GM19238 (cell line): ENCODE data around the gene GSTT2B.
"Not testable (repeated sequence)": the region's sequence is repeated elsewhere in the genome, so short reads cannot be mapped to it uniquely, and the experiment has no call there.

Source experiments
- DNase-seq: peaks from one replicate; pipeline ENCODE4 v3.0.0; 2011; ENCODE audit warnings: low spot score; ENCODE audit not compliant: insufficient read length

Gene GSTT2B, protein sequence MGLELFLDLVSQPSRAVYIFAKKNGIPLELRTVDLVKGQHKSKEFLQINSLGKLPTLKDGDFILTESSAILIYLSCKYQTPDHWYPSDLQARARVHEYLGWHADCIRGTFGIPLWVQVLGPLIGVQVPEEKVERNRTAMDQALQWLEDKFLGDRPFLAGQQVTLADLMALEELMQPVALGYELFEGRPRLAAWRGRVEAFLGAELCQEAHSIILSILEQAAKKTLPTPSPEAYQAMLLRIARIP

DNA sequence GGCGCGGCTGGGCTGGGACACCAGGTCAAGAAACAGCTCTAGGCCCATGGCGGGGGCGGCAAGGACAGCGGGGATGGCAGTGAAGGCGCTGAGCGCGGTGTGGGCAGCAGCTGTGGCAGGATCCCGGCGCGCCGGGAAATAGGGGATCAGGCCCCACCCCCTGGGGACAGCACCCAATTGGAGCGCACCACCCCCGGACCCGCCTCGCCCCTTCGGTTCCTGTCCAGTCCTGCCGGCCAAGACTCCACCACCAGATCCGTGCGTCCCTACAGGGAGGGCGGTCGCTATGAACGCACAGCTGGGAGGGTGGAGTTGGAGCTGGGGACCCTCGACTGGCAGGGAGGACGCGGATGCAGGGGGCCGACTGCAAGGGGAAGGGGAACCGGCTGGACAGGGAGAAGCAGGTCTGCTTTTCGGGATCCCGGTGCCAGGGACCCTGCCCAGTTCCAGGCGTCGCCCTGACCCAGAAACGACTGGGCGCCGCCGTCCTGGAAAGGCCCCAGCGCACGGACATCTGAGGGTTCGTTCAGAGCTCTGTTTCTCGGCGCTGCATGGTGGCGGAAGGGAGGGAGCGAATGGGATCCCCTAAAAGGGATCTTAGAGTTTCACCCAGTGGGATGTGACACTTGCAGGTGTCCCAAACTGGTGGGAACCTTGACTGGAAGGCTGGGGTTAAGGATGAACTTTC, at the start of gene GSTT2B:
Gene GSTT2B, minus strand, starts transcription at position 112 of the 688 bp plus-strand sequence. Its CDS starts 64 bp downstream, at position 48.
- DNase-seq, result not testable (repeated sequence)

DNA sequence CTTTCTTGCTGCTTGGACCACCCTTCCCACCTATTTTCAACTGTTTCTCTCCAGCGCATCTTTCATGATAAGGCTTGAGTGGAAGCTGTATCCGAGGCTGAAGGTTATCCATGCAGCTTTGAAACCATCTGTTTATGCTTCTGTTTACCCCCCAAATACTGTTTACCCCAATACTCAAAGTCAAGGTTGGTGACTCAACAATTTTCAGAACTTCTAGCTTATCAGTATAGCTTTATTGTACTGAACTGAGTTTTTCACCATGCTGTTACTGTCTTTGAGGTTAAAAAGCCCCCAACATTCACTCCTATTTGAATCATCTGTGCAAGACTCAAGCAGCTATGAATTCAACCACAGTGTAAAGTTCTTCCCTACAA, 49.0 kb upstream of the GSTT2B start:
- DNase-seq, result no peak

DNA sequence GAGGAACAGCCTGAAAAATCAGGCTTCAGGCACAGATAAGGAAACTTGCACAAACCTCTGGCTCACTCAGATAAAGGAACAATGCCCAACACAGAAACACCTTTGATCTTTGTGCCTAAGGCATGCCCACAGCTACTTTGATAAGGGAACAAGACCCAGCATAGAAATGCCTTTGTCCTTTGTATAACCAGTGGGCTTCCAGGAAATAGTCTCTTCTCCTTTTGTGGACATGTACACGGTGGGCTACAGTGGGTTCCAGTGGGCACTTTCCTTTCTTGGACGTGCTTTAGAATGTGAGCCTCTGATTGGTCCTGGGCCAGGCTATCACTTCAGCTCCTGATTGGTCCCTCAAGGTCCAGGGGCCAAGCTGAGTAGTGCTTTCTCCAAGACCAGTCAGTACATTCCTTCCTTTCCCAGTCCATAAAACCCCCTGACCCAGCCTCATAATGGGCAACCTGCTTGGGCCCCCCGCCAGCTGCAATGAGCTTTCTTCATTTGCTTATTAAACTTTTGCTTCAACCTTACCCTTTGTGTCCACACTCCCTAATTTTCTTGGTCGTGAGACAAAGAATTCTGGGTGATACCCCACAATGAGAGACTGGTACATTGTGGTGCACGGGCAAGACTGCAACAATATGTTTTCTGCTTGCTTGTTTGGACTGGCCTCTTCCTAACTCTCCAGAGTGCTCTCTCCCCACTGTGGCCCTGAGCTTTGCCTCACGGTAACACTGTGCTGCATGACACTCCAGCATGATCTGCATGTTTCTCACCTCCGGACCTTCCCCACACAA, 48.4 kb upstream of the GSTT2B start:
- no peak for DNase-seq

DNA sequence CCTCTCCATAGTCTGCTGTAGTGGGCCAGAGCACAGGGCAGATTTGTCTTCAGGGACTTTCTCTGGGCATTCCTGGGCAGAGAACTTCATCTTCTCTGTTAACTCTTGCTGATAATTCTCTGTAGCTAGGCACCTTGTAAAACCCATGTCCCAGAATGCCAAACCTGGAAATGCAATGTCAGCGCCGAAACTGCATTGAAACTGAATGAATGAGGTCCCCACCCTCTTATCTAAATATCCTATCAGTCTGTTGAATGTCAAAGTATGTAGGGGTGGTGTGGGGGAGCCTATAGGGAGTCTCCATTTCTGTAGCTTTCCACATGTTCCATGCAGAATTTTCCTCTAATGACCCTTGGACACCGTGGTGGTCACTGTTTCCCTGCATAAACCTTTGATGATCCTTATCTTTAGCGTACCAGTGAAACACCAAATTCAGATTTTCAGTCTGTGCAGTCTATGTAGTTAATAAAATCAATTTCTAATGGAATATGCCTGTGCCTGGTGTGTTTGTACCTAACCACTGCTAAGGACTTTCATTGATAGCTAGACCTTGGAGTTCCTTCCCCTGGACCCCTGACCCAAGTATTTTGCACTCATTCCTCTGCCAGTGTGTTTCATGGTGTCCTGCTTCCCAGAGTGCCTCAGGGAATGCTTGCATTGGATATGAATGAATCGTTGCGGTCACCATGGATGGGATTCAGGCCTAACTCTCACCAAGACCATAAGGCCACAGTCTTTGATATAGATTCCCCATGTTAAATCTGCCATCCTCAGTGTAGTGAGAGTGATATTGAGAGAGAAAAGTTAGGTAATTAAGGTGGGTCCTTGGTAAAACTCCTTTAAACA, 47.6 kb upstream of the GSTT2B start:
- no peak for DNase-seq

DNA sequence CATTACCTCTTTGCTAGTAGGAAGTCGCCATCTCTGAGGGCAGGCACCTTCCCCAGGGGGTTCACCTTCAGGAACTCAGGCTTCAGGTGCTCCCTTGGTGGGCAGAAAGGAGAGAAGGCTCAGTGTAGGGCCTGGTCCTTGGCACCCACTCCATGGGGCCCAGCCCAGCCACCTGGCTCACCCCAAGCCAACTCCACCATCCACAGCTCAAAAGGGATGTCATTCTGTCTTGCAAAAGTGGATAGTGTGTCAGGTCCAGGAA, 47.0 kb upstream of the GSTT2B start:
- no peak for DNase-seq

DNA sequence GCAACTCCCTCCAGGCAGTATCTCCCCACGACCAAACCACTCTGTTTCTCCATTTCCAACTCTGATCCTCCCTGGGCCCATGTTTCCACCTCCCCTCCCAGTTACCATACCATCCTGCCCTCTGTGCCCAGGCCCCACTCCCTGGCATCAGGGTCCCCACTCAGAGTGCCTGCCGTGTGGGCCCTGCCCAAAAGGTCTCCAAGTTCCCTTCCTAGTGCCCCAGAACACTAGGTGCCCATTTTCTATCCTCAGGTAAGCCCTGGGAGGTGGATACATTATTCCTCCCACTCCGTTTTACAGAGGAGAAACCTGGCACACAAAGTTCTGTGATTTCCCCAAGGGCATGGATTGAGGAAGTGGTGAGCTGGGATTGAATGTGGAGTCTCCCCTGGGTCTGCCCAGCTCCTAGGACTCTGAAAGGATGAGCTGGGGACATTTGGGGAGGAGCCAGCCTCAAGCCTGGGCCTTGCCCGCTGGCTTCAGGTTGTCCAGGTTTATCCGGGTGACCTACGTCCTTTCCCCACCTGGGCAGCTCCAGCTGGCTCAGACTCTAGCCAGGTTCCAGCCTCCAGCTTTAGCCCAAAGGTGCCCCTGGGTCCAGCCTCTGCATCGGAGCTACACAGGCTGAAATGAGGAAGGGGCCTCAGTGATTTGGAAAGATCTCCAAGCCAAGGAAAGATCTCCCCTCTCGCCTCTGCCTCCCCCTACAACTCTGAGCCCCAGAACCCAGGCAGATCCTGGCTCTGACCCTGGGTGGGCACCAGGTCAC, 46.4 kb upstream of the GSTT2B start:
- DNase-seq, result no peak

DNA sequence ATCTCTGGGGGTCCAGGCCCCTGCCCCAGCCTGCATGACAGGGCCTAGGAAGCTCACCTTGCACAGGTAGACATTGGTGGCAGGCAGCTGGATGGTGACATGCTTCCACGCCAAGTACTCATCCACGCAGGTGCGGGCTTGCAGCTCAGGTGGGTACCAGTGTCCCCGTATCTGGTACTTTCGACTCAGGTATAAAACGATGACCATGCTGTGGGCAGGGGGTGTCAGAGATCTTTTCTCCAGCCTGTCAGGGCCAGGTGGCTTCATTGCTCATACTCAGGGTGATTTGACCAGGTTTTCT, 45.9 kb upstream of the GSTT2B start:
- no peak for DNase-seq

DNA sequence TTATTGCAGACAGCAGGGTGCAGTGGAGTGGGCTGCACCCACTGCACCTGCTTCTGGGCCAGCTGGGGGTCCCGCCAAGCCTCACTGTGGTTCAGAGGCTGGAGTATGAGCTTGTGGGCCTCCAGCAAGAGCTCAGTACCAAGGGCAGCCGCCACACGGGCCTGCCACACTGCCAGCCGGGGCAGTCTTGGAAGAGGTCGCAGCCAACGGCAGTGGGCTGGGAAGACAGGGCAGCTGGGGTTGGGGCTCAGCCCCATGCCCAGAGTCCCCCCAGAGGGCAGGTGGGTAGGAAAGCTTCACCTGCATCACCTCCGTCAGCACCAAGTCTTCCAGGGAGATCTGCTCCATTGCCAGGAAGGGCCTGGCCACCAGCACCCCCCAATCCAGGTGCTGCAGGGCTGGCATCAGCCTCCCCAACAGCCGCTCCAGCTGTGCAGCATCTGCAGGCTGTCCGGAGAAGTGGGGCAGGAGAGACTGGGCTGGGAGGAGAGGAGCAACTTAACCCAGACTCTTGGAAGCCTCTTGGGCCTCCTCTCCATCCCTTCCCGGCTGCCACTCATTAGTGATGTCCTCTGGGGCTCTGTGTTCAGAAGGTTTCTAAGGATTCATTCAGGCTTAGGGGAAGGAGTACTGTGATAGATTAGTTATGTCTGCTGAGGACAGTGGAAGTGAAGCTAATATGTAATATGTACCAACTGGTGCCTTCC, 45.4 kb upstream of the GSTT2B start:
- DNase-seq, result no peak

DNA sequence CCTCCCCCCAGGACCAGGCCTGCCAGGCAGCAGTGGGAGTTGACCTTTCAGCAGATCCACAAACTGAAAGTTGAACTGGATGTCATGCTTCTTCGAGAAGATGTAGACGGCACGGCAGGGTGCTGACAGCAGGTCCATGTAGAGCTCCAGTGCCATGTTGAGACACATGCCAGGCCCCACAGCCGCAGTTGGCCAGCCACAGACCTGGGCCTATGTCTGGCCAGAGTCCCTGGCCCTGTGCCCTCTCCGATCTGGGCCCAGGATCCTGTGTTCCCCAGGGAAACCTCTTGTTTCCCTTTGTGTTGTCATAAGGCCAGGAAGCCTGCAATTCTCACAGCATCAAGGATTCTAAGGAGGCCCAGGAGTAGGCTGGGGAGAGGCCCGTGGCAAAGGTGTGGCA, 44.2 kb upstream of the GSTT2B start, which contains the start of gene GSTT4:
Gene GSTT4, minus strand, starts transcription at position 253 of the 400 bp plus-strand sequence. Its CDS starts 97 bp downstream, at position 156.
- DNase-seq, result no peak

DNA sequence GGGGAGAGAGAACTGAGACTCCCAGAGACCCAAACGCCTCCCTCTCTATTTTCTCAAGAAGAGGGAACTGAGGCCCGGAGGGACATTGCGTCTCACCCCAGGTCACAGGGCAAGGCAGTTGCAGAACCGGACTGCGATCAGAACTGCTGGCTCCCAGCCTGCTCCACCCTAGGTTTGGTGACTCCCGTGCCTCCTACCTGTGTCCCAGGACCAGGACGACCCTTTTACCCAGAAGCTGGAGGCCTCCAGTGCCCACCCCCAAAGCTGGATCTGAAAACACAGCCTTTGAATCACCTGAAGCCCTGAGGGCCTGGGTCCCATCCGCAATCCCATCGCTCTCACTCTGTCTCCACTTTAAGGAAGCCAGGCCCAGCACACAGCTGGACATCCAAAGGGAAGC, 42.9 kb upstream of the GSTT2B start:
- no peak for DNase-seq

DNA sequence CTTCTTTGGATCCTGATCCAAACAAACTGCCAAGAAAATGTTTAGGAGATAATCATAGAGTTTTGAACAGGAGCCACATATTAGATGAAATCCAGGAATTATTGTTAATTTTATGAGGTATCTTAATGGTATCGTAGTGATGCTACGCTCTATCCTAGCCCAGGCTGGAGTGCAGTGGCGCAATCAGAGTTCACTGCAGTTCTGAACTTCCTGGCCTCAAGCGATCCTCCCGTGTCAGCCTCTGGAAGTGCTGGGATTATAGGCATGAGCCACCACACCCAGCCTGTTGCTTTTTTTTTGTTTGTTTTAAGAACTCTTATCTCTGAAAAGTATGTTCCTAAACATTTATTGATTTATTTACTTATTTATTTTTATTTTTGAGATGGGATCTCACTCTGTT, 41.9 kb upstream of the GSTT2B start:
- DNase-seq, result no peak

DNA sequence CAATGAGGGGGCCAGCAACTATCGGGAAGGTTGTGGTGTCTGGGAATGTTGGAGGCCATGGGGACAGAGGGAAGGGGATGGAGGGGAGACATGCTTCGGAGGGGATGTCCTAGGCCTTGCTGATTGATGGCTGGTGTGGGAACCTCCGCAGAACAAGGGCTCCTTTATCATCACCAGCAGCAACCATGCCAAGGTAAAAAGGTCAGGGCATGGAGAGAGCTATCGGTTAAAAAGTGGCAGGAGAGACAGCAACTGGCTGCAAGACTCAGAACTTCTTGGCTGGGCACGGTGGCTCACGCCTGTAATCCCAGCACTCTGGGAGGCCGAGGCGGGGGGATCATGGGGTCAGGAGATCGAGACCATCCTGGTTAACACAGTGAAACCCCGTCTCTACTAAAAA, 41.3 kb upstream of the GSTT2B start:
- DNase-seq, result no peak

DNA sequence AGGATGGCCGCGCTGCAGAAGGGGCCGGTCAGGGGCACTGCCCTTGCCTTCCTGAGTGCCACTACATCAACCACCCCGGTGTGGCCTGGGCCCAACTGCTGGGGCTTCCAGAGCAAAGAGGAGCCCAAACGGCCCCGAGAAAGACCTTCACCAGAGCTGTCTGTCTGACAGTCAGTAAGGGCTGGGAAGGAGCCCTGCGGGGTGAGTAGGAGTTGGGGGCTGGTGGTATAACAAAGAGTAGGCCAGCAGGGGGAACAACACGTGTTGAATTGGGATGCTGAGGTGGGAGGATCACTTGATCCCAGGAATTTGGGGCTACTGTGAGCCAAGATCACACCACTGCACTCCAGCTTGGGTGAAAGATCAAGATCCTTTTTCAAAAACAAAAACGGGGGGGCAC, 40.3 kb upstream of the GSTT2B start:
- DNase-seq, result no peak

DNA sequence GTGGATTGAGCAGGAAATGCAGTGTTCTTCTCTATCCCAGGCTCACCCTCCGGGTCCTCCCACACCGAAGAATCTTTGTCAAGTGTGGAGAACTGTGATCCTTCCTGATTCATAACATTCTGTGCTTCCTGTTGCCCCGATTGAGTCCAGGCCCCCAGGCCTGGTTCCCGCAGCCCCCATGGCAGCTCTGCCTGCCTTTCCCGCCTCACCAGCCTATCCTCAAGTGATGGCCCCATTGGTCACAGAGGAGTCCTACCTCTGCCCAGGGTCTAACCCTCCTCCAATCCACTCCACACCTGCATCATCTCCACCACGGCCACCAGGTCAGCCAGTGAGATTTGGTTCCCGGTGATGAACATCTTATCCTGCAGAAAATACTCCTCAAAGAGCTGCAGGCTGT, 38.8 kb upstream of the GSTT2B start:
- DNase-seq, result not testable (repeated sequence)

DNA sequence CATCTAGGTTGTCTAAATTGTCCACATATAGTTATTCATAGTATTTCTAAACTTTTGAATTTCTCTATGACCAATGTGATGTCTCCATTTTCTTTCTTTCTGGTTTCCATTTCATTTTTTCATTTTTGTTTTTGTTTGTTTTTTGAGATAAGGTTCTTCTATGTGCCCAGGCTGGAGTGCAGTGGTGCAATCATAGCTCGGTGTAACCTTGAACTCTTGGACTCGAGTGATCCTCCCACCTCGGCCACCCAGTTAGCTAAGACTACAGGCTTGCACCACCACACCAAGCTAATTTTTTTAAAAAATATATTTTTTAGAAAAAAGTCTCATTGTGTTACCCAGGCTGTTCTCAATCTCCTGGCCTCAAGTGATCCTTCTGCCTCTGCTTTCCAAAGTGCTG, 36.1 kb upstream of the GSTT2B start:
- no peak for DNase-seq

DNA sequence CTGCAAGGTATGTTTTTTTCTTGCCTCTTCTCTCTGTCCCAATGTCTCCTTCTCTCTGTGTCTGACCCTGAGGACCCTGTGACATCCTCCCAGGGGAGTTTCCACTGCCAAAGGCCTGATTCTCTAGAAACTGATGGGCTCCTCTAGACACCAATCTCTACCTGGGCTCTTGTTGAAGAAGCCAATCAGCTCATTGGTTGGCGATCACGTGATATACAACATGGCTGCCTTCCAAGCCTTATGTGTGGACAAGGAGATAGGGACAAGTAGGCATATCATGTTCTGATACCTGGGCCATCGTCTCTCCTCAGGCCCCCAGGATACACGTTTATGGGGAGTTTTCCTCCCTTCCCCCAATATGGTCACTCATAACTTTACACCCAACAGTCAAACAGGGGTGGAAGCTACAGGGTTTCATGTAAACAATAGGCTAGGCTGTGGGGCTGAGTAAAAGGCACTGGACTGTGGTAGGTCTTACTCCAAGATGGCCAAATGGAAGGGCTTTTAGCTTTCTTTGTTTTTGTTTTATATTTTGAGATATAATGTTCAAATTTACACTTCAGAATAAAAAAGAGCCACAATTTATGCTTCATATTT, 32.7 kb upstream of the GSTT2B start:
- DNase-seq, result not testable (repeated sequence)

DNA sequence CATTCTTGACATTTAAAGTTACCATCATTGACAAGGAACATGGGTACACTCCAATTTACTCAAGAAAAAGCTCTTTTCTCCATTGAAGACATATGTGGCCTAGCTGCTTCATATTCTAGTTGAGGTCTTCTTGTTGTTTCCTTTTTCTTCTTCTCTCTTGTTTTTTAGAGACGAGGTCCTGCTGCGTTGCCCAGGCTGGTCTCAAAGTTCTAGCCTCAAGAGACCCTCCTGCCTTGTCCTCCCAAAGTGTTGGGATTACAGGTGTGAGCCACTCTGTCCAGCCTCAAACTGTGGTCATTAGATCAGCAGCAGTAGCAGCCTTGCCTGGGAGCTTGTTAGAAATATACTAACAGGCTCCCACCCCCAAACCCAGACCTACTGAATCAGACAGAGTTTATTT, 32.1 kb upstream of the GSTT2B start:
- not testable (repeated sequence) for DNase-seq

DNA sequence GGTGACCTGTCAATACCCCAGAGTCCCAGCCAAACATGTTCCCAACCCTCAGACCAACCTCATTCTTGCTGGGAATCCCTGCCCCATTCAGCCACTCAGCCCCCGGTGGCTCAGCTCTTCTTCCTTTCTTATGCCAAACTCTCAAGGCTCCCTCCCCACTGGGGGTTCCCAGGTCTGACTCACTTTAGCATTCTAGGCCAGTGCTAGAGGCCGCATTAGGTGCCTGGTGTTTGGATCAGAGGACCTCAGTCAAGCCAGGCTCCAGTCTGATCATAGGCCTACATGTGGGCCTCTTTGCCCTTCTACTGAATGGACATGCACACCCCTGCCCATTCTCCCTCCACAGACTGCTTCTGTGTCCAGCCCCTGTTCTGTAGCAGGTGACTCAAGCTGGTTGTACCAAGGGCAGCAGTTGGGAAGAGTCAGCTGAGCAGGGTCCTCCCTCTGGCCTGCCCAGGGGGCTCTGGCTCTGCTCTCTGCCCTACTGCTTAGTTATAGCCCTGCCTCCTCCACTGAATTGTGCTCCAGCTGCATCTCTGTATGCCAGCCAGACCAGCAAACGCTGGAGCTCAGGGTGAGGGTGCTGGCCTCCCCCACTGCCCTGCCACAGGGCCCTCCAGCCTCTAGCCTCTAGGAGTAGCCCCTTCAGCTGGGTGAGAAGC, 28.7 kb upstream of the GSTT2B start:
- not testable (repeated sequence) for DNase-seq

DNA sequence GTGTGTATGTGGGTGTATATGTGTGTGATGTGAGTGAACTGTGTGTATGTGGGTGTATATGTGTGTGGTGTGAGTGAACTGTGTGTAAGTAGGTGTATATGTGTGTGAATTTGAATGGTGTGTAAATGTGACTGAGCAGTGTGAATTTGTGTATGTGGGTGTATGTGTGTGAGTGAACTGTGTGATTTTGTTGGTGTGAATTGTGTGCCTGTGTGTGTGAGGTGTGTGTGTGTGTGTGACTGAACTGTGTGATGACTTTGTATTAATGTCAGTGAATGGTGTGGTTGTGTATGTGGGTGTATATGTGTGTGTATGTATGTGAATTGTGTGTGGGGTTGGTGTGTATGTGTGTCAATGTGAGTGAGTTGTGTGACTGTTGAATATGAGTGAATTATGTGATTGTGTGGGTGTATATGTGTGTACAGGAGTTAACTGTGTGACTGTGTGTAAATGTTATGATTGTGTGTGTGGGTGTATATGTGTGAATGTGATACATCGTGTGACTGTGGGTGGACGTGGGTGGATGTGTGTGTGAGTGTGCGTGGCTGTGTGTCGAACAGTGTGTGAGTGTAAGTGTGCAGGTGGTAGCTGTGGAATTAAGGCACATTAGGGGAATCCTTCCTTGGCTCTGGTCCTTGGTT, 25.7 kb upstream of the GSTT2B start:
- not testable (repeated sequence) for DNase-seq
